ENCODE results near the gene CCSER1. TPM values are rescaled to one million over a fixed set of nuclear protein-coding genes. Genes with fewer than 3 reads are reported as not detected.

Gene CCSER1
- total and polyA plus RNA-seq, 2 experiments from 2014 or later = 5.2 to 23.4 TPM

GRCh38 chr4:91359041-91360031 is 1232.1 kb downstream of the CCSER1 start:
- H4K20me1 ChIP-seq (ENCODE audit: insufficient read depth, poor library complexity, severe bottlenecking) = no peaks in the 10 kb centered on the region
- DNase-seq (ENCODE audit: low spot score) = no peak
- H3K27ac ChIP-seq = no peak overlapping the region
- no peak overlapping the region for H3K4me2 ChIP-seq
- H3K36me3 ChIP-seq (replicated peaks; ENCODE audit: insufficient read depth, low read depth) = no peaks in the 10 kb centered on the region
- no peaks in the 10 kb centered on the region for H3K27me3 ChIP-seq
- WGBS (ENCODE audit: low lambda C conversion rate, missing lambda C conversion rate) = 89% methylated on average over 8 of the region's 8 CpGs
- H3K9me2 ChIP-seq (replicated peaks; ENCODE audit: insufficient read depth) = no peaks in the 10 kb centered on the region
- no peak overlapping the region for H3K4me3 ChIP-seq
- H3K79me2 ChIP-seq = no peaks in the 10 kb centered on the region
- H3K4me1 ChIP-seq (ENCODE audit: insufficient read depth) = no peaks in the 10 kb centered on the region
- TF ChIP-seq EZH2 (IDR thresholded peaks at IDR 0.05; ENCODE audit: borderline replicate concordance) = no peak
- TF ChIP-seq CTCF (IDR thresholded peaks at IDR 0.05; ENCODE audit: poor library complexity) = no peak
- no peak for TF ChIP-seq EZH2phosphoT487 (IDR thresholded peaks at IDR 0.05; ENCODE audit: low read depth, severe bottlenecking, unreplicated experiment)
- no peak overlapping the region for H2AFZ ChIP-seq
- no peaks in the 10 kb centered on the region for H3K9me3 ChIP-seq (ENCODE audit: low read depth)

GRCh38 chr4:91362125-91362524 is 1234.9 kb downstream of the CCSER1 start:
- DNase-seq (ENCODE audit: low spot score) = no peak
- Histone ChIP-seq H4K20me1 (ENCODE audit: insufficient read depth, poor library complexity, severe bottlenecking) (no peaks in the 10 kb centered on the region), H3K9me3 (ENCODE audit: low read depth) (no peaks in the 10 kb centered on the region), H3K4me1 (ENCODE audit: insufficient read depth) (no peaks in the 10 kb centered on the region), H3K79me2 (no peaks in the 10 kb centered on the region), H3K36me3 (replicated peaks; ENCODE audit: insufficient read depth, low read depth) (no peaks in the 10 kb centered on the region), H3K27me3 (no peaks in the 10 kb centered on the region), H3K9me2 (replicated peaks; ENCODE audit: insufficient read depth) (no peaks in the 10 kb centered on the region), H3K4me2 (no peak overlapping the region), H2AFZ (no peak overlapping the region), H3K4me3 (no peak overlapping the region), H3K27ac (no peak overlapping the region)
- TF ChIP-seq EZH2 (IDR thresholded peaks at IDR 0.05; ENCODE audit: borderline replicate concordance) = no peak
- no peak for TF ChIP-seq CTCF (IDR thresholded peaks at IDR 0.05; ENCODE audit: poor library complexity)
- no peak for TF ChIP-seq EZH2phosphoT487 (IDR thresholded peaks at IDR 0.05; ENCODE audit: low read depth, severe bottlenecking, unreplicated experiment)
- 80% methylated on average over 1 of the region's 1 CpG for whole genome bisulfite sequencing (ENCODE audit: low lambda C conversion rate, missing lambda C conversion rate)

GRCh38 chr4:91366554-91366953 is 1239.4 kb downstream of the CCSER1 start:
- Histone ChIP-seq H2AFZ (no peak overlapping the region), H3K4me2 (no peak overlapping the region), H3K79me2 (no peaks in the 10 kb centered on the region), H3K9me2 (replicated peaks; ENCODE audit: insufficient read depth) (no peaks in the 10 kb centered on the region), H3K27me3 (no peaks in the 10 kb centered on the region), H3K9me3 (ENCODE audit: low read depth) (no peaks in the 10 kb centered on the region), H3K27ac (no peak overlapping the region), H3K36me3 (replicated peaks; ENCODE audit: insufficient read depth, low read depth) (no peaks in the 10 kb centered on the region), H3K4me1 (ENCODE audit: insufficient read depth) (no peaks in the 10 kb centered on the region), H4K20me1 (ENCODE audit: insufficient read depth, poor library complexity, severe bottlenecking) (no peaks in the 10 kb centered on the region), H3K4me3 (no peak overlapping the region)
- DNase-seq (ENCODE audit: low spot score) = no peak
- no peak for TF ChIP-seq EZH2phosphoT487 (IDR thresholded peaks at IDR 0.05; ENCODE audit: low read depth, severe bottlenecking, unreplicated experiment)
- TF ChIP-seq CTCF (IDR thresholded peaks at IDR 0.05; ENCODE audit: poor library complexity) = no peak
- TF ChIP-seq EZH2 (IDR thresholded peaks at IDR 0.05; ENCODE audit: borderline replicate concordance) = no peak

All from hepatocyte (in vitro differentiated cells).